Measurements from ENCODE around the gene OSBPL8.

The OSBPL8 gene

GRCh38 chr12:76308866-76309265 lies 250.7 kb downstream of the OSBPL8 start:
- Histone ChIP-seq H3K36me3 (replicated peaks) (no peaks in the 10 kb centered on the region), H3K27me3 (replicated peaks) (no peaks in the 10 kb centered on the region), H3K4me3 (ENCODE audit: low read depth, low read length) (no peak overlapping the region), H3K27ac (no peak overlapping the region)
- in situ Hi-C loops (cut with HindIII; ENCODE audit: low pct_ligation_motif_present, low sequenced_read_pairs): no loop called here
- DNase-seq: no peak
- TF ChIP-seq CTCF (IDR thresholded peaks at IDR 0.05; ENCODE audit: low read depth, low read length, missing control alignments): no peak

- Histone ChIP-seq H3K4me3 (ENCODE audit: low read depth, low read length) (no peak overlapping the region), H3K27ac (no peak overlapping the region)
- in situ Hi-C loops (cut with HindIII; ENCODE audit: low pct_ligation_motif_present, low sequenced_read_pairs): no loop called here
These were observed 252.5 kb downstream of the OSBPL8 start for GRCh38 chr12:76307083-76307482.

GRCh38 chr12:76303989-76304460 lies 255.5 kb downstream of the OSBPL8 start:
- H3K27ac ChIP-seq: no peak overlapping the region
- no peak for TF ChIP-seq CTCF (IDR thresholded peaks at IDR 0.05; ENCODE audit: low read depth, low read length, missing control alignments)
- no peak for DNase-seq
- in situ Hi-C loops (cut with HindIII; ENCODE audit: low pct_ligation_motif_present, low sequenced_read_pairs): no loop called here
- H3K4me3 ChIP-seq (ENCODE audit: low read depth, low read length): no peak overlapping the region
- no peaks in the 10 kb centered on the region for H3K27me3 ChIP-seq (replicated peaks)
- peaks cover 4% of the 10 kb centered on the region for H3K36me3 ChIP-seq (replicated peaks)

More at GRCh38 chr12:76307083-76307482, 252.5 kb downstream of the OSBPL8 start:
- Histone ChIP-seq H3K36me3 (replicated peaks) (peaks cover 3% of the 10 kb centered on the region), H3K27me3 (replicated peaks) (no peaks in the 10 kb centered on the region)
- no peak for DNase-seq
- no peak for TF ChIP-seq CTCF (IDR thresholded peaks at IDR 0.05; ENCODE audit: low read depth, low read length, missing control alignments)

GRCh38 chr12:76303365-76303764 lies 256.2 kb downstream of the OSBPL8 start:
- peak; percentile 16 for DNase-seq
- Histone ChIP-seq H3K27ac (no peak overlapping the region), H3K36me3 (replicated peaks) (peaks cover 4% of the 10 kb centered on the region), H3K4me3 (ENCODE audit: low read depth, low read length) (no peak overlapping the region), H3K27me3 (replicated peaks) (no peaks in the 10 kb centered on the region)
- peak; percentile 2 for TF ChIP-seq CTCF (IDR thresholded peaks at IDR 0.05; ENCODE audit: low read depth, low read length, missing control alignments)
- in situ Hi-C loops (cut with HindIII; ENCODE audit: low pct_ligation_motif_present, low sequenced_read_pairs): no loop called here

Data from brain microvascular endothelial cell (primary cell).